ENCODE measurements around the gene SLC25A45.

GRCh38 chr11:65362320-65362931 lies 20.0 kb downstream of the SLC25A45 start:
- TF ChIP-seq CTCF (conservative IDR thresholded peaks at IDR 0.05; ENCODE audit: low read length): no peak
- no peak for TF ChIP-seq EZH2phosphoT487 (IDR thresholded peaks at IDR 0.05; ENCODE audit: borderline replicate concordance)
